KOPT-K1 (cell line): ENCODE results near the gene MPO.

Experiments used
- H3K27ac ChIP-seq: fragments of 200-600 bp; sonication (generic); 2 replicates; pipeline ENCODE4 v1.5.1; 2016; ENCODE audit warnings: antibody characterized with exemption, mild to moderate bottlenecking, low read depth, low read length; ENCODE audit not compliant: poor library complexity, severe bottlenecking
- H3K36me3 ChIP-seq: fragments of 200-600 bp; sonication (generic); 2 replicates; pipeline ENCODE4 v1.5.1; 2017; ENCODE audit warnings: antibody characterized with exemption, mild to moderate bottlenecking, low read length, moderate library complexity; ENCODE audit not compliant: insufficient read depth
- H3K9me3 ChIP-seq: fragments of 200-600 bp; sonication (generic); 2 replicates; pipeline ENCODE4 v1.5.1; 2017; ENCODE audit warnings: antibody characterized with exemption, low read length, mild to moderate bottlenecking; ENCODE audit not compliant: insufficient read depth, poor library complexity, severe bottlenecking

Gene MPO

DNA sequence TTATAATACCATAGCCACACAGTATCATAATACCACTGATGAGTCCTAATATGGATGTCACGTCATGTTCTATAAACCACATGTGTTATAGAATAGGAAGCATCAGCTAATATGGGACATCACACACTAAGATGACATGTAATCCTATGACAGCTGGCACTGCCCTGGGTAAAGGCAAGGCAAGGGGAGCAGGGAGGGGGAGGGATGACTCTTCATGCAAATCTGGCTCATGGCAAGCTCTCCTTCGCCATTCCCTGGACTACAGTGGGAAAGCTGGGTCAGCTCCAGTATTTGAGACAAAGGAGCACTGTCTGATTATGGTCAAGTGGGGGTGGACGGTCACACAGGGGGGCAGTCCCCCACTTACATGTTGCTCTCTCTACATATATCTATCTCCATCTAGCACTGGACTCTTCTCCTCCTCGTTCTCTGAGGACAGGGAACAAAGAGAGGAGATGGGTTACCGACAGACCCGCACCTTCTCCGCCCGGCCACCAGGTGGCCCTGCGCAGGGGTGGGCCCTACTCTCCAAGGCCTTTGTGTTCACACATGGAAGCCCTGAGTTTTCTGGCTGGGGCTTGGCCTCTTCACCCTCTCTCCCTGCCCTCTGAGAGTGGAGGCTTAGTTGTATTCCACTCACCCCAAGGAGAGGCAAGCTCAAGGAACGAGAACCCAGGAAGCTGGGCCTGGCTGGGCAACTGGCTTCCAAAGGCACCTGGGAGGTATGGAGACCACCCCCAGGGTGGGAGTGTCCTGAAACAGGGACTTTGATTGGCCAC lies 23.4 kb upstream of the MPO start:
- Histone ChIP-seq H3K36me3 (peaks cover 29% of the 10 kb centered on the region; the same call in 1 of the 2 replicates), H3K9me3 (no peaks in the 10 kb centered on the region), H3K27ac (no peak overlapping the region)

- H3K9me3 ChIP-seq = no peaks in the 10 kb centered on the region
- H3K36me3 ChIP-seq = peaks cover 23% of the 10 kb centered on the region; the same call in 1 of the 2 replicates
- no peak overlapping the region for H3K27ac ChIP-seq
Observed at GRCh38 chr17:58302919-58303585, 22.3 kb upstream of the MPO start.

DNA sequence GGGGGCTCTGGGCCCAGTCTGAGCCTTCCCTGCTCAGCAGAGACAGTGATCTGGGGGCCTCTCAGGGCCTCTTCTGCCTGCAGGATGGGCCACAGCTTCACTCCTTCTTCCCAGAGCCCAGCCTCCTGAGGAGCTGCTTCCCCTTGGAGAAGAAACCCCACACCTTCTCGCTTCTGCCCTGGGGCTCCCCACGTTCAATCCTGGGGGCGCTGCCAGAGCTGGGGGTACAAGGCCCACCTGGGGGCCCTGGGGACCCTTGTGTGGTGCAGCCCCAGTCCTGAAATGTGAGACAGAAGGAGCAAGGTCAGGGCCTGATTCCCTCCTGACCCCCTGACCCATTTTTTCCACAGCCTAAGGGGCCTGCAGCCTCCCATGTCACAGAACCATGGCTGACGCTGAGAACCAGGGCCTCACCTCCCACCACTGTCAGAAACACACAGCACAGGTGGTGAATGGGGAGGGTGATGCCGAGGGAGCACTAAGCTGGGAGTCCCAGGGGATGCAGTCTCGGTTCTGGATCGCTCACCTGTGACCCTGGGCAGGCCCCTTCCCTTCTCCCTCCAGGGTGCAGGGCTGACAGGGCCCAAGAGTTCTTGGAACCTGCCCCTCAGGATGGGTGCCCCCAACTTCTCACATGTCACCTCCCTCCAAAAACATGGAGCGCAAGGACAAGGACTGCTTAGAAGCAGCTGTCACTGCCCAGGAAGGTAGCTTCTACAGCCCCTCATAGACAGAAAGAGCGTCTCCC lies 21.6 kb upstream of the MPO start:
- Histone ChIP-seq H3K36me3 (peaks cover 16% of the 10 kb centered on the region; the same call in 1 of the 2 replicates), H3K9me3 (no peaks in the 10 kb centered on the region), H3K27ac (no peak overlapping the region)

DNA sequence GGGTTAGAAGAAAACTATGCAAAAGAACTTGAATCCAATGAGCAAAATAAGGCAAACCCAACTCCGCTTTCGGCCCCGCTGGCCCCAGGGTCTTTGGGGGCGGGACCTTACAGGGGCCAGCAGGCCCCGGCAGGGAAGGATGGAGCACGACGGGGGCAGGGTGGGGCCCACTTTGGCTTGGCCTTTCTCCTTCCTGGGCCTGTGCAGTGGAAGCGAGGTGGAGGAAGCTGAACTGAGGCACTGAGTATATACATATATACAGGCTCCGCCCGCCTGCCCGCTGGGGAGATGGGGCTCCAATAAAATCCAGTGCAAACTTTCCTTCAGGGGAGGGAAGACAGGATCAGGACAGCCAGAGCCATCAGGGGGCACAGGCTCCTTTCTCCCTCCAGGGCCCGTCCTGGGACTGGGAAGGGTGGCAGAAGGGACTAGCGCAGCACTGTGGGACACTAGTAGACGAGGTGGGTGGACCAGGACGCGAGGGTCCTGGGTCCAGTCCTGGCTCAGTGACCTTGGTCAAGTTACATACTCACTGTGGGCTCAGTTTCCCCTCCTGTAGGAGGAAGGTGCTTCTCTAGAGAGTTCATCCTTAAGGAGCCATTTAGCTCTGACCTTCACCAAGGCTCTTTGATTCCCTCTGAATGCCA lies 20.9 kb upstream of the MPO start:
- Histone ChIP-seq H3K27ac (no peak overlapping the region), H3K36me3 (peaks cover 9% of the 10 kb centered on the region; the same call in 1 of the 2 replicates), H3K9me3 (no peaks in the 10 kb centered on the region)

DNA sequence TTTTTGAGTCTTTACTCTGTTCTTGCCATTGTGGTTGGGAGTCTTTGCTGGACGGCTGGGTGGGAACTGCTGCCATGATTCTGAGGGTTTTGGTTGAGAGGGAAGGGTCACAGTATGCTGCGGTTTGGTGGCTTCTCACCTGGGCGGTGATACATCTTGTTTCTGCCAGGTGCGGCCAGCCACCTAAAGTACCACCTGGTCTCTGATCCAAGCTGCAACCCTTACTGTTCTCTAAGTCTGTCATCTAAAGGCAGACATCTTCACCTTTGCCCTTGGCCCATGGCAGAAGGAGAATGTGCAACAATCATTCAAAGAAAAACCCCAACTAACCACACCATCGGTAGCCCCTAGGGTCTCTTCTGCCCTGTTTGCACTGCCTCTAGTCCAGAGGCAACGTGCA lies 19.6 kb upstream of the MPO start:
- Histone ChIP-seq H3K27ac (no peak overlapping the region), H3K9me3 (no peaks in the 10 kb centered on the region), H3K36me3 (peaks cover 5% of the 10 kb centered on the region; the same call in 1 of the 2 replicates)

DNA sequence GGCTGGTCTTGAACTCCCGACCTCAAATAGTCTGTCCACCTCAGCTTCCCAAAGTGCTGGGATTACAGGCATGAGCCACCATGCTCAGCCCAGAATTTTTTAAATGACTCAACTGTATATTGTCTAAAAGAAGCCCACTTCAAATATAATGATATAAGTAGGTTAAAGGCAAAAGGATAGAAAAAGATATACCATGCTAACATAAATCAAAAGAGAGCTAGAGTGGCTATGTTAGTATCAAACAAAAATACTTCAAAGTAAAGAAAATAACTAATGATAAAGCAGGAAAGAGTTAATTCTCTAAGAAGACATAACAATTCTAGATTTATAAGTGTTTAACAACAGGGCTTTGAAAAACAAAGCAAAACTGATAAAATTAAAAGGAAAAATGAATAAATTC lies 13.3 kb upstream of the MPO start:
- Histone ChIP-seq H3K36me3 (no peaks in the 10 kb centered on the region), H3K27ac (no peak overlapping the region), H3K9me3 (no peaks in the 10 kb centered on the region)

DNA sequence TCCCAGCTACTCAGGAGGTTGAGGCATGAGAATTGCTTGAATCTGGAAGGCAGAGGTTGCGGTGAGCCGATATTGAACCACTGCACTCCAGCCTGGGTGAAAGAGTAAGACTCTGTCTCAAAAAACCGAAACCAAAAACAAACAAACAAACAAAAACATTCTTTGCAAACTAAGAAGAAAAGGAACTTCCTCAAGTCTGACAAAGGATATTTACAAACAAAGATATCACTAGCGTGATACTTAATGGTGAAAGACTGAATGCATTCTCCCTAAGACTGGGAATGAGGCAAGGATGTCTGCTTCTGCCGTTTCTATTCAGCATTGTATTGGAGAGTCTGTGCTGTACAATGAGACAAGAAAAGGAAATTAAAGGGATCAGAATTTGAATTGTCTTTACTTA lies 10.5 kb upstream of the MPO start:
- Histone ChIP-seq H3K36me3 (no peaks in the 10 kb centered on the region), H3K27ac (no peak overlapping the region), H3K9me3 (no peaks in the 10 kb centered on the region)

GRCh38 chr17:58289869-58290268 lies 9.1 kb upstream of the MPO start:
- Histone ChIP-seq H3K9me3 (no peaks in the 10 kb centered on the region), H3K36me3 (no peaks in the 10 kb centered on the region), H3K27ac (no peak overlapping the region)

DNA sequence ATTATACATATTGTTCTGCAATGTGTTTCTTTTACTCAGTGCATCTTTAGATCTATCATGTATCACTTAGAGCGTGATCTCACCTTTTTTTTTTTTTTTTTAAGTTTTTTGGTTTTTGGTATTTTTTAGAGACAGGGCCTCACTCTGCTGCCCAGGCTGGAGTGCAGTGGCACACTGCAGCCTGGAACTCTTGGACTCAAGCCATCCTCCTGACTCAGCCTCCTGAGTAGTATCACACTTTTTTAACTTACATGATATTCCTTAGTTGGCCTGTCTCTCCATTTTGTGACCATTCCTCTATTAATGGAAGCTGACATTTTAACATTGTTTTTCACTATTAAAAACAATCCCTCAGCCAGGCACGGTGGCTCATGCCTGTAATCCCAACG lies 4.7 kb upstream of the MPO start:
- no peaks in the 10 kb centered on the region for H3K9me3 ChIP-seq
- no peaks in the 10 kb centered on the region for H3K36me3 ChIP-seq
- H3K27ac ChIP-seq = no peak overlapping the region

DNA sequence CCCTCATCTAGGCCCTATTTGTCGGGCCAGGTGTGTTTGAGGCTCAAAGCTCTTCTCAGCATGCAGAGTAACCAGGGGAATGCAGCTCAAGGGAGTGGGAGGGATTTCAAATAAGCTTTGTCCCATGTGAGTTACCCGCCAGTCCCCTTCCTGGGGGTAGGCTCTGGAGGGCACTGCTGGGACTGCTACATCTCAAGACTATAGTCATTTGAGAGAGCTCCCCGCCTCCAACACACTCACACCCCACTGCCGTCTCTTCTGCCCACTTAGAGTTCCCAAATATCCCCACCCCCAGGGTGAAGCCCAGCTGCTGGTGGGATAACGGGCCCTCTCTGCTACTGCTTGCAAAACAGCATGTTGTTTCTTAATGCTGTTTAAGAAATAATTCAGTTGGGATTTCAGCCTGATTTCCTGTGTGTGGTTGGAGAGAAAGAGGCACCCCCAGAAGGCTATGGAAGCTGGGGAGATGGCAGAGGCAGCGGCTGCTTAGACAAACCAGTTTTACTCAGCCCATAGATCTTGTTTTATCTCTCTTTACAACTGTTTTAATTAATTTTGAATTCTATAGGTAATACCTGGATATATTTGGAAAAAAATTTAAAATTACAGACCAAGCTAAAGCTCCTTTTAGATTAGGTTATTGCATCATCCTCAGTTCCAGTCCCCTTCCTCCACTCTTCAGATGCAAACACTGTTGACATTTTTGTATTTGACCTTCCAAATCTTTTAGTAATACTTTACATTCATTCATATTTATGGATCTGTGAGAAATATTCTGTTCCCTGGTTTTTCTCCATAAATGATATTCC lies 4.1 kb upstream of the MPO start:
- no peaks in the 10 kb centered on the region for H3K9me3 ChIP-seq
- H3K36me3 ChIP-seq = no peaks in the 10 kb centered on the region
- H3K27ac ChIP-seq = no peak overlapping the region

GRCh38 chr17:58283674-58284612 lies 3.2 kb upstream of the MPO start:
- no peak overlapping the region for H3K27ac ChIP-seq

GRCh38 chr17:58282442-58282841 lies 1.7 kb upstream of the MPO start:
- no peak overlapping the region for H3K27ac ChIP-seq
- no peaks in the 10 kb centered on the region for H3K9me3 ChIP-seq

More at GRCh38 chr17:58283674-58284612, 3.2 kb upstream of the MPO start:
- H3K9me3 ChIP-seq = no peaks in the 10 kb centered on the region
- H3K36me3 ChIP-seq = no peaks in the 10 kb centered on the region

GRCh38 chr17:58281511-58282011 lies 826 bp upstream of the MPO start:
- no peak overlapping the region for H3K27ac ChIP-seq
- no peaks in the 10 kb centered on the region for H3K36me3 ChIP-seq

More at GRCh38 chr17:58282442-58282841, 1.7 kb upstream of the MPO start:
- H3K36me3 ChIP-seq = no peaks in the 10 kb centered on the region

More at GRCh38 chr17:58281511-58282011, 826 bp upstream of the MPO start:
- H3K9me3 ChIP-seq = no peaks in the 10 kb centered on the region
